Vagina (tissue), 2 donors: ENCODE results near the gene BICDL2. TPM values are rescaled to one million over a fixed set of nuclear protein-coding genes. Genes with fewer than 3 reads are reported as not detected.
A peak's percentile ranks its signal among the peaks of the same experiment; 100 is the strongest.
"Not testable (repeated sequence)": the region's sequence is repeated elsewhere in the genome, so short reads cannot be mapped to it uniquely, and the experiment has no call there.

Experiments used
- DNase-seq, 2 donors: peaks; one replicate each; pipeline ENCODE4 v3.0.0-alpha.2; 2017; ENCODE audit errors: extremely low spot score in 2 of 2
- H3K27ac ChIP-seq: fragments of 200-600 bp; sonication (generic); one replicate; pipeline ENCODE4 v1.5.1; 2019
- H3K27me3 ChIP-seq: fragments of 200-600 bp; sonication (generic); one replicate; pipeline ENCODE4 v1.5.1; 2019
- H3K36me3 ChIP-seq, 2 donors: fragments of 200-600 bp; sonication (generic); one replicate each; pipeline ENCODE4 v1.5.1; 2017 to 2019
- H3K4me1 ChIP-seq: fragments of 200-600 bp; sonication (generic); one replicate; pipeline ENCODE4 v1.5.1; 2019
- H3K4me3 ChIP-seq, 2 donors: fragments of 200-600 bp; sonication (generic); 1 replicate in 1 of 2; 2 replicates in 1 of 2; pipeline ENCODE4 v1.5.1; 2016 to 2019
- H3K9me3 ChIP-seq: fragments of 200-600 bp; sonication (generic); one replicate; pipeline ENCODE4 v1.5.1; 2019
- CTCF ChIP-seq, 3 experiments: fragments of 450-650 bp in 2 of 3; fragments of 200-600 bp in 1 of 3; sonication (generic) in 1 of 3; IDR thresholded peaks; one replicate each; pipeline ENCODE4 v1.5.1; 2017 to 2019; ENCODE audit warnings: antibody characterized with exemption in 3 of 3, mild to moderate bottlenecking in 2 of 3, moderate library complexity in 2 of 3
- POLR2A ChIP-seq, 2 donors: fragments of 450-650 bp; IDR thresholded peaks; one replicate each; pipeline ENCODE4 v1.6.1; 2017; ENCODE audit warnings: antibody characterized with exemption in 2 of 2, mild to moderate bottlenecking in 2 of 2, moderate library complexity in 2 of 2
- POLR2AphosphoS5 ChIP-seq, 2 donors: sonication (generic); formaldehyde crosslinking; IDR thresholded peaks; one replicate each; pipeline ENCODE4 v1.9.0; 2017; ENCODE audit warnings: antibody characterized with exemption in 2 of 2, mild to moderate bottlenecking in 2 of 2, low read depth in 1 of 2; ENCODE audit not compliant: insufficient read depth in 1 of 2
- intact Hi-C: fragments of 100-400 bp; cut with DNase I; formaldehyde crosslinking; loops from one replicate; pipeline ENCODE4 v1.15.1; 2023
- total RNA-seq: library from RNA; depleted of rRNA; stranded (reverse); fragments of >200 nt; gene quantifications from one replicate; pipeline ENCODE4 v1.2.3, GENCODE V29; 2016

BICDL2 gene
- total RNA-seq, 1 donor from 2014 or later, result 52.5 TPM

- TF ChIP-seq POLR2A (IDR thresholded peaks at IDR 0.05), result no peak
- no peak for TF ChIP-seq CTCF (IDR thresholded peaks at IDR 0.05)
- TF ChIP-seq POLR2AphosphoS5 (IDR thresholded peaks at IDR 0.05; ENCODE audit: insufficient read depth in 1 of 2, low read depth in 1 of 2), result no peak
- Histone ChIP-seq H3K4me3 (no peak overlapping the region), H3K36me3 (no peaks in the 10 kb centered on the region), H3K9me3 (no peaks in the 10 kb centered on the region), H3K27ac (no peak overlapping the region), H3K27me3 (no peaks in the 10 kb centered on the region), H3K4me1 (no peaks in the 10 kb centered on the region)
- intact Hi-C loops, result no loop called here
- no peak for DNase-seq
These were observed 43.3 kb upstream of the BICDL2 start for GRCh38 chr16:3080024-3080423.

- DNase-seq, result peak in 1 of 2 donors; percentile 84
- Histone ChIP-seq H3K27ac (no peak overlapping the region), H3K4me1 (no peaks in the 10 kb centered on the region), H3K27me3 (no peaks in the 10 kb centered on the region), H3K4me3 (no peak overlapping the region), H3K9me3 (no peaks in the 10 kb centered on the region), H3K36me3 (no peaks in the 10 kb centered on the region)
- no peak for TF ChIP-seq POLR2AphosphoS5 (IDR thresholded peaks at IDR 0.05; ENCODE audit: insufficient read depth in 1 of 2, low read depth in 1 of 2)
- intact Hi-C loops, result no loop called here
These were observed 39.8 kb upstream of the BICDL2 start for GRCh38 chr16:3076577-3076976.

GRCh38 chr16:3075946-3076345, 39.2 kb upstream of the BICDL2 start:
- H3K4me3 ChIP-seq, intact Hi-C loops, H3K4me1 ChIP-seq, H3K36me3 ChIP-seq, H3K9me3 ChIP-seq, H3K27me3 ChIP-seq, DNase-seq, H3K27ac ChIP-seq: not testable (repeated sequence)

- no peak overlapping the region for H3K27ac ChIP-seq
- intact Hi-C loops, result no loop called here
- H3K4me1 ChIP-seq, result no peaks in the 10 kb centered on the region
- H3K4me3 ChIP-seq, result no peak overlapping the region
- H3K27me3 ChIP-seq, result no peaks in the 10 kb centered on the region
- peak in 1 of 2 donors; percentile 88 for DNase-seq
- H3K36me3 ChIP-seq, result no peaks in the 10 kb centered on the region
- H3K9me3 ChIP-seq, result no peaks in the 10 kb centered on the region
- TF ChIP-seq CTCF (IDR thresholded peaks at IDR 0.05) (no peak), POLR2A (IDR thresholded peaks at IDR 0.05) (no peak), POLR2AphosphoS5 (IDR thresholded peaks at IDR 0.05; ENCODE audit: insufficient read depth in 1 of 2, low read depth in 1 of 2) (no peak)
These were observed 38.8 kb upstream of the BICDL2 start for GRCh38 chr16:3075523-3075915.

GRCh38 chr16:3074860-3075522, 38.2 kb upstream of the BICDL2 start:
- intact Hi-C loops, result no loop called here

More at GRCh38 chr16:3074860-3075522, 38.2 kb upstream of the BICDL2 start:
- no peak for DNase-seq
- Histone ChIP-seq H3K27ac (no peak overlapping the region), H3K36me3 (no peaks in the 10 kb centered on the region), H3K9me3 (no peaks in the 10 kb centered on the region), H3K4me3 (no peak overlapping the region), H3K27me3 (no peaks in the 10 kb centered on the region), H3K4me1 (no peaks in the 10 kb centered on the region)
- no peak for TF ChIP-seq CTCF (IDR thresholded peaks at IDR 0.05)
- no peak for TF ChIP-seq POLR2AphosphoS5 (IDR thresholded peaks at IDR 0.05; ENCODE audit: insufficient read depth in 1 of 2, low read depth in 1 of 2)
- TF ChIP-seq POLR2A (IDR thresholded peaks at IDR 0.05), result no peak
